GM19468 (cell line): Measurements from ENCODE around the gene TPD52L1.
A peak's percentile ranks its signal among the peaks of the same experiment; 100 is the strongest.

ENCODE experiments used
- ATAC-seq: cut with Tn5 transposase; IDR thresholded peaks from one replicate; pipeline ENCODE4 v1.9.1; 2021; ENCODE audit warnings: mild to moderate bottlenecking, moderate library complexity, moderate number of reproducible peaks; ENCODE audit not compliant: unreplicated experiment; ENCODE audit errors: extremely low read depth

Gene TPD52L1

GRCh38 chr6:125299257-125299656 is 145.7 kb downstream of the TPD52L1 start:
- no peak for ATAC-seq

GRCh38 chr6:125300992-125301434 is 147.4 kb downstream of the TPD52L1 start:
- no peak for ATAC-seq

GRCh38 chr6:125301435-125302391 is 148.1 kb downstream of the TPD52L1 start, which contains the start of gene HDDC2:
Gene HDDC2, minus strand, starts transcription at chr6:125301967. Its CDS starts 35 bp downstream, at chr6:125301932.
- peak; percentile 73 for ATAC-seq

- no peak for ATAC-seq
Measured at GRCh38 chr6:125302840-125303511, 149.4 kb downstream of the TPD52L1 start.

GRCh38 chr6:125303512-125303854 is 149.9 kb downstream of the TPD52L1 start:
- no peak for ATAC-seq

- no peak for ATAC-seq
Measured at GRCh38 chr6:125304970-125305660, 151.5 kb downstream of the TPD52L1 start.

- ATAC-seq: no peak
Measured at GRCh38 chr6:125306756-125307149, 153.2 kb downstream of the TPD52L1 start.

GRCh38 chr6:125307150-125307838 is 153.7 kb downstream of the TPD52L1 start:
- ATAC-seq: no peak

GRCh38 chr6:125307964-125308615 is 154.5 kb downstream of the TPD52L1 start:
- ATAC-seq: no peak

- ATAC-seq: peak; percentile 37
Measured at GRCh38 chr6:125310994-125311649, 157.5 kb downstream of the TPD52L1 start.

GRCh38 chr6:125312478-125312877 is 158.9 kb downstream of the TPD52L1 start:
- ATAC-seq: no peak

GRCh38 chr6:125312950-125313349 is 159.4 kb downstream of the TPD52L1 start:
- no peak for ATAC-seq
